ENCODE data around the gene ZSWIM4.

GRCh38 chr19:13842291-13843103 lies 47.3 kb downstream of the ZSWIM4 start:
- TF ChIP-seq CTCF (IDR thresholded peaks at IDR 0.05) (peak in 3 of 4 experiments; percentile 5 to 16 (median 12)), POLR2A (IDR thresholded peaks at IDR 0.05) (peak; percentile 92 to 98)
